HG03060 (cell line): ENCODE results near the gene PPM1K.
"Not testable (repeated sequence)": the region's sequence is repeated elsewhere in the genome, so short reads cannot be mapped to it uniquely, and the experiment has no call there.

Source experiments
- ATAC-seq: cut with Tn5 transposase; IDR thresholded peaks from one replicate; pipeline ENCODE4 v1.9.1; 2021; ENCODE audit warnings: low read depth, moderate number of reproducible peaks; ENCODE audit not compliant: unreplicated experiment

PPM1K gene

DNA sequence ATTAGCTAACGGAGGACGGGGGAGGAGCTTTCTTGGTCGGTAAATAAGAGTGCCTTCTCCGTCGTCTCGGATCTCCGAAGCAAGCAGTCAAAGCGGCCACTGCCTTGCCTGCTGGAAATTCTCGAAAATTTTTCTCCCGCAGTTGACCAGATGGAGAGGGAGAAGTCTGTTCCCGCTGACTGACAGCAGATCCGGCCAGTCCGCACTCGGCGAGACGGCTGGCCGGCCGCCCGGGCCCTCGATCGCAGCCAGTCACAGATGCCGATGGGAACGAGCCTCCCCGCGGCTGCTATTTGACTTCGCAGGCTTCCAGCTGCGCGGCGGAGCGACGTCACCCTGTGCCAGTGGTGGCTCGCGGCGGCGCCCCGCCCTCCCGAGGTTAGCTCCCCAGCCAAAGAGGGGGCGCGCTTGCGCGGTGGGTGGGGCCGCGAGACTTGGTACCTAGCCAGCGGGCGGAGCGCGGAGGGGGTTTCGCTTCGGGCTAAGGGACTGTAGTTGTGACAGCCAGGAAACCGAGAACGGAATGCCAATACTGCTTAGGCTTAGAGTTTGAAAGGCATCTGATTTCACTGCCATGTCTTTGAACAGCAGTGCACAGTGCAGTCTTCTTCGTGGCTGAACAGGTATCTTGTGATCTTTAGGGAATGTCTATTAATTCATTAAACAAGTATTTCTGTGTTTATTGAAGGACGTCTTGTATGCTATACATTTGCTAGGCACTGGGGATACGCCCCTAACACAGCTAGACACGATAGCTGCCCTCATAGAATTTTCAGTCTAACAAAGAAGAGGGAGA lies at the start of gene PPM1K:
Gene PPM1K, minus strand, starts transcription at position 123 of the 796 bp plus-strand sequence. CDS start 5,978 bp downstream, outside the sequence.
- ATAC-seq: peak; percentile 55

DNA sequence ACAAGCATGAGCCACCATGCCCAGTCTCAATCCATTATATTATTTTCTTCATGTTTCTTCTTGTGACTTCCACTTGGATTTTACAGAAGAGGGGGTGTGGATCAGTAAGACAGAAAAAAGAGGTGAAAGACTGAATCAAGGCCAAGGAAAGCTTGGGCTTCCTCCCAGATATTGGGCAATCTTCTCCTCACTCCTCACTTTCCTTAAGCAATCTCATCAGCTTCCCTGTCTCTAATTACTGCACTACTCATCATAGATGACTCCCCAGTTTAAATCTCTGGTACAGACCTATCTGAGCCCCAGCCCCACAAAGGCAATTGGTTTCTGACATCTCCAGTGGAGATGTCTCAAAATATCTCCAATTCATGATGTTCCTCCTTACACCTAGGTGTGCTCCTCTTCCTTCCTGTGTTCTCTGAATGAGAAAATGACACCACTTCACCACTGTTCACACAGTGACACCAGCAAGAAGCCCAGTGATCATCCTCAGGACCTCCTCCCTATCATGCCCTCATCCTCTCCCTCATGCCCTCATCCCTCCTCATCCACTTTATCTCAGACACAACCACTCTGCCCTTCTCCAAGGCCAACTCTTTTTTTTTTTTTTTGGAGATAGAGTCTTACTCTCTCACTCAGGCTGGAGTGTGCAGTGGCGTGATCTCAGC lies 49.5 kb upstream of the PPM1K start:
- no peak for ATAC-seq

DNA sequence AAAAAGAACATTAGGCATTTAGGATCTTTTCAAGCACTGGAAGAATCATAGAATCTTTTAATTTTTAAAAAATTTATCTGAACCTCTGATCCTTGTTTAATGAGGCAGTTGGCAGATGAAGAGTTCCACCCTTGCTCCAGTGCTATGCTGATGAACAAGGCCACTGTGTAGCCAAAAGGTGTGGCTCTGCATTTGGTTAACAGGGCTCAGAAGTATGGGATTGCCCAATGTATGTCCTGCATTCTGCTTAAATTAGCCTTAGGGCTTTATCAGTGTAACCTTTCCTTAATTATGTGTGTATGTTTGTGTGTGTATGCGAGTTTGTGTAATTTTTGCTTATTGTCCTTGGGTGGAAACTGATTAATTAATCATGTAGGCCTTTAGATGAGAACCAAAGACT lies 43.3 kb upstream of the PPM1K start:
- ATAC-seq: no peak

DNA sequence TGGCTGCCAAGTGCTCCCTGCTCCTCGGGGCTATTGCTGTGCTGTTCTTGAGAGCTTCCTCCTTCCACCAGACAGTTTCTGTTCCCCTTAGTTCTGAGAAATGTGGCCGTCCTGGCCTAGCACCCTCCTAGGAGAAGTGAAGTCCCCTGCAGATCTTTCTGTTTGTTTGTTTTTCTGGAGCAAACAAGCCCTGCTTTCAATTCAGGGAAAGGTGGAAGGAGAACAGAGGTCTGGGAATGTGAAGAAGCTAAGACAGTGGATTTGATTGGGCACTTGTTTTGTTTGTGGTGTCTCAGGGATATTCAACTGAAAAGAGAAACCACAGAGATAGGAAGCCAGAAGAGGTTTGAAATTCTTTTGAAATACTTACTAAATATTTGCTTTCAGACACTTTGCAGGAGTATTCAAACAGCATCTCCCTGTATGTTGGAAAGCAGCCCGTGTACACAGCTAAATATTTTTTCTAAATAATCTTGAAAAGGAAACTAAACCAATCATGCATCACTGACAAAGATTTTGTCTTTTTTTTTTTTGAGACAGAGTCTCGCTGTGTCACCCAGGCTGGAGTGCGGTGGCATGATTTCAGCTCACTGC lies 36.5 kb upstream of the PPM1K start:
- peak; percentile 96 for ATAC-seq

DNA sequence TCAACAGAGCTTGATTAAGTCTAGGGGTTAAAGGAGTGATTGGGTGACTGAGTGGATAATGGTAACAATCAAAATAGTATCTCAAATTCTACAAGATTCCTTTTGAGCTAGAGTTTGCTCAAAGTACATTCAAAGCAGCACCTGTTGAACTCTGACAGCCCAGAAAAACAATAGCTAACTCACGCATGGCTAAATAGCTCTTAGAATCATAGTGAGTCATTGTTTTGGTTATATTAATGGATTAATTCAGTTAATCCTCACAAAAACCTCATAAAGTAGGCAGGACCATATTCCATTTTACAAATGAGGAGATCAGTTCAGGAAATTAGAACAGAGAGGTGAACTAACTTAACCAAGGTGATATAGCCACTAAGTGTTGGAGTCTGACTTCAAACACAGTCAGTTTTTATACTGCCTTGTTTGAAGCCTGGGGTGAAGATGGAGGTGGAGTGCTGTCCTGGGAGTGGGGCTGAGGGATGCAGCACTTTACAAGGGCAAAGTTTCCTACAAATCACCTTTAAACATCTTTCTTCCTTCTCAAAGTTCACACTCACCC lies 35.9 kb upstream of the PPM1K start:
- ATAC-seq: peak; percentile 39

DNA sequence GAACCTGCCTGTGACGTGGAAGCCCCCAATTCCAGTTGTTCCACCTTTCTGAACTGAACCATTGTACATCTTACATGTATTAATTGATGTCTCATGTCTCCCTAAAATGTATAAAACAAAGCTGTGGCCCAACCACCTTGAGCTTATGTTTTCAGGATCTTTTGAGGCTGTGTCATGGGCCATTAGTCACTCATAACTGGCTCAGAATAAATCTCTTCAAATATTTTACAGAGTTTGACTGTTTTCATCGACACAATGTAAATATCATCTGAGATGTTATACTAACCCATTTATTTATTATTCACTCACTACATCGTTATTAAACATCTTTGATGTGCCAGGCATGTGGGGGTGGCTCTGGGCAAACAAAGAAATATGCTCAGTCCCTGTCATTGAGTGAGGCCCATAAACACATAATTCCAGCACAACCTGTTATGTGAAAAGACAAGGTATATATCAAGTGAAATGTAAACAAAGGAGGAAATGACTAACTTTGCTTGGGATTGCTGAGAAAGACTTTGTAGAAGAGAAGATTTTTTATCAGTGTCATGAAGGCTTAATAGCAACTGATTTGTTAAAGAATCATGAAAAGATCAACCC lies 34.5 kb upstream of the PPM1K start:
- no peak for ATAC-seq

DNA sequence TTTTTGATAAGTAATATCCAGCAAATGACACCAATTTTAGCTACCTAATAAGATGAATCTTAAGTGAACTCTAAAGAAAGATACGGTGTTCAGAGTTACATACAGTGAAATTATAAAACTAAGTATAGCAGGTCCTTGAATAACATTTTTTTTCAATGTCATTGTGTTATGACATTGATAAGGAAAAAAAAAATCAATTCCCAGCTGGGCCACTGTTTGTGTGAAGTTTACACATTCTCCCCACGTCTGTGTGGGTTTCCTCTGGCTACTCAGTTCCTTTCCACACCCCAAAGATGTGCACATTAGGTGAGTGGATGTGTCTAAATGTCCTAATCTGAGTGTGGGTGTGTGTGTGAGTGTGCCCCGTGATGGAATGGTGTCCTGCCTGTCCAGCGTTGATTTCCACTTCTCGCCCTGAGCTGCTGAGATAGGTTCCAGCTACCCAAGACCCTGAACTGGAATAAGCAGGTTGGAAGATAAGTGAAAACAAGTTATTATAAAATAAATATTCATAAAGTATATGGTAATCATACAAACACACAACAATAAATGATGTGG lies 31.2 kb upstream of the PPM1K start:
- no peak for ATAC-seq

DNA sequence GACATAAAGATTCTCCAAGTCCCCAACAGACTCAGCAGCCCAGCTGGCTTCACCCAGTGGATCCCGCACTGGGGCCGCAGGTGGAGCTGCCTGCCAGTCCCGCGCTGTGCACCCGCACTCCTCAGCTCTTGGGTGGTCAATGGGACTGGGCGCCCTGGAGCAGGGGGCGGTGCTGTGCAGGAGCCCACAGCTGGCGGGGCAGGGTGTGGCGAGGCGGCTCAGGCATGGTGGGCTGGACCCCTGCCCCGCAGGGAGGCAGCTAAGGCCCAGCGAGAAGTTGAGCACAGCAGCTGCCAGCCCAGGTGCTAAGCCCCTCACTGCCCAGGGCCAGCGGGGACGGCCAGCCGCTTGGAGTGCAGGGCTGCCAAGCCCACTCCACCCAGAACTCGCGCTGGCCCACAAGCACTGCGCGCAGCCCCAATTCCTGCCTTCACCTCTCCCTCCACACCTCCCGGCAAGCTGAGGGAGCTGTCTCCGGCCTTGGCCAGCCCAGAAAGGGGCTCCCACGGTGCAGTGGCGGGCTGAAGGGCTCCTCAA lies 28.8 kb upstream of the PPM1K start:
- not testable (repeated sequence) for ATAC-seq

DNA sequence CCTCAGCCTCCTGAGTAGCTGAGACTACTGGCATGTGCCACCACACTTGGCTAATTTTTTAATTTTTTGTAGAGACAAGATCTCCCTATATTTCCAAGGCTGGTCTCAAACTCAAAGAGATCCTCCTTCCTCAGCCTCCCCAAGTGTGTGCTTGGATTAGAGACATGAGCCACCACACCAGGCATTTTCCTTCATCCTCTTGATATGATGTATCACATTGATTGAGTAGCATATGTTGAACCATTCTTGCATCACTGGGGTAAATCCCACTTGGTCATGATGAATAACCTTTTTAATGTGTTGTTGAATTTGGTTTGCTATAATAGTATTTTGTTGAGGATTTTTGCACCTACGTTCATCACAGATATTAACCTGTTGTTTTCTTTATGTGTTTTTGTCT lies 24.2 kb upstream of the PPM1K start:
- no peak for ATAC-seq

DNA sequence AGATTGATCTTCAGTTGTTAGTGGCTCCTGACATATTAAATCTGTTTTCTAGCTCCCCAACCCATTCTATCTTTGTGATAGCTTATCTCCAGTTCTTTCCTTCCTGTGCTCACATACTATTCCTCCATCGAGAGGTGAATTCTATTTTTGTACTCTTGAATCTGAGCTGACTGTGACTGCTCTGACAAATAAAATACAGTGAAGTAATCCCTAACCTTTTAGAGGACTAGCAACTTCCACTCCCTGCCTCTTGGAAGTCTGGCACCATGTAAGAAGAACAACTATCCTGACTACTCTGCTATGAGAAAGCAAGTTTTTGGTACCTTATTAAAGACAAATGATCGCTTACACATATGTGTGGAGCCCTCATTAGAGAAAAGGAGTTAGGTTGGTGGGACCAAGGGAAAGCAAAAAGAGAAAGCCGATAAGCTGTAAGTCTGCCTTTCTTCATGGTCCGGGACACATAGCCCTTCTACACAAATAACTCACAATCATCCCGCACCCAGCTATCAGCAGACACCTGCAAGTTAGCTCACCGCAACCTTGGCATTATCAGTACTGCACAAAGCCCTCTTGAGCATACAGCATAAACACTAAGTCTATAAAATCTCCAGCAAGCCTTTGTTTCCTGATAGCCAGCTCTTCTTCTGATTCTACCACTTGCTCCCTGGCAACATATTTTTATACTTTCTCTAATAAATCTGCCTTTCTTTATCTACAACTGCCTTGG lies 13.5 kb upstream of the PPM1K start:
- ATAC-seq: no peak

DNA sequence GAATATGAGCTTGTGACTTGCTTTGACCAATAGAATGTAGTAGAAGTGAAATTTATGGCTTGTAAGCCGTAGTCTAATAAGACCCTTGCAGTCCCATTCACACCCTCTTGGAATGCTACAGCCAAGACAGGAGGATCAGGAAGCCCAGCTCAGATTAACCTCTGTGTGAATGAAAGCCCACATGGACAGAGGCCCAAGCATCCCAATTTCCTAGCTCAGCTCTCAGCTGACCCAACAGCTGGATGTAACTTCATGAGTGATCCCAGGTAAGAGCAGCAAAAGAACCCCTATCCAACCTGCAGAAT lies 12.8 kb upstream of the PPM1K start:
- no peak for ATAC-seq

DNA sequence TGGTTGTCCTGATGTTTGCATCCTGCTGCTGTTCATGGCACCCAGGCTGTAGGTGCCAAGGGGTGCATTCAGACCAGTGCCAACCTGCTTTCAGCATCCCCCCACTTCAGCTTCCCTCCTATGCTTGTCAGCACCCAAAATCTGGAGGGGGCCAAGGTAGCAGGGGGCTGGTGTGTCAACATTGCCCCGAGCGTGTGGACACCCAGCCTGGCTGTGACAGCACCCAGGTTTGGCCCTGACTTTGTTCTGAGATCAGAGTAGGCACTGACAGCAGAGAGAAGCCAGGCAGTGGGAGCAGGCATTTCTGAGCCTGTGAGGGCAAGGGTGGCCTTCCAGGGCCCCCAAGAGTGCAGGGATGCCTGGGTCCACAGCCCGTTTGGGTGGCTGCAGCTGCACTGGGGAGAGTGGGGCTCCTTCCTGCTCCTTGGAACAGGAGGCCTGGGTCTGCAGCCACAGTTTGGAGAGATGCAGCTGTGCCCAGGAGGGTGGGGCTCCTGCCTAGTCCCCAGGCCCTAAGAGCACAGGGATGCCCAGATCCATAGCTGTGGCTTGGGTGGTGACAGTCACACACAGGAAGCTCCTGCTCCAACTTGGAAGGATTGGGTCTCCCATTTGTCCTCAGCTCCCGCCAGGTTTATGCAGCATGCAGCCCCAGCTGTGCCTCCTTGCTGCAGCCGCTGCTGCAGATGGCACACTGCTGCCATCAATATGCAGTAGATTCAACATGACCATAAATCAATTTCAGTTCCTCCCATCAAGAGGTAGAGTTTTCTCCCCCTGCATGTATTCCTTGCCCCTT lies 12.3 kb upstream of the PPM1K start:
- no peak for ATAC-seq

DNA sequence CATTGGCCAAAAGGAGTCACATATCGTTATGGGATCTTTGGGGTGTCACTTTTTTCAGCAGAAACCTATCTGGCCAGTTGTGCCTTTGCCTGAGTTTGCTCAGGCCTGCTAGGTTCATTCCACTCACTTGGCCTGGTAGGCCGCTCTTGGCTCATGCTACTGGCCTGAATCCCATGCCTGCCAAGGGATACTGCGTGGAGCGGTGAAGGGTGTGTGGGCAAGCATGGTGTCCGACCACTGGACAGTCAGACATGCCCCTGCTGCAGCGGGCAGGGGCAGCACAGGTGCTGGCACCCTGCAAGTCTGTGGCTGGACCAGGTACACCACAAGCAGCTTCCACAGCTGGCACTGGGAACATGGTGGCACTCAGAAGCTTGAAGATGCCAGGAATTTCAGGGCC lies 11.3 kb upstream of the PPM1K start:
- ATAC-seq: no peak

DNA sequence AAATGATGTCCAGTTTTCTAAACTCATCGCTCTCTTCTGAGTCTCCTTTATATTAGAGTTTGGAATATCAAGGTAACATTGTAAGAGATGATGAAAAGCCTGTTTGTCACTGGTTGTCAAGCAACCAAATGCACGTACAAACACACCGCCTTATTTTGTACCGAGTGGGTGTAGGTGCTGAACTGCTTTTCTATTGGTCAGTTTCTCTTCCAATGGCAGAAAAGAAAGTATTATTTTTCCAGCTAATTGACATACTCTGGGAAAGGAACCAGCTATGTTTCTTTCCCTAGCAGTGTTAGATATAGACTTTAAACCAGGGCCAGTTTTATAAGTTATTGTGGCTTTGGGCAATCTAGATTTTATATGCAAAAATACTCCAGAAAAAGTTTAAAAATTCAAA lies 6.6 kb upstream of the PPM1K start:
- no peak for ATAC-seq

DNA sequence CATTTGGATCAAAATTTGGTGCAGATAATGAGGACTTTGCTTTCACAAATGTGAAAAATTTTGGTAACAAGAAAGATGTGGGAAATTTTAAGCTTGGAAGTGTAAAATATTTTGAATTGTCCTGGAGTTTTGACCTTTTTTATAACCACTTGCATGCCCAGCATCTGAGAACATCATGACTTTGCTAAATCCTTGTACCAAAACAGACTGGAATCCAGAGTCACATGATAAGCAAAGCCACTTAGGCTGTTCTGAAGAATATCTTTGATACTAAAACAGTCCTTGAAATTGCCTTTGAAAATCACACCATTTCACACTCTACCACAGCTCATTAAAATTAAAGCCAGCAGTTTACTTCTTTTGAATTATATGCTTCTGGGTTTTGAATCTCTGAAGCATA lies 2.5 kb upstream of the PPM1K start:
- no peak for ATAC-seq

DNA sequence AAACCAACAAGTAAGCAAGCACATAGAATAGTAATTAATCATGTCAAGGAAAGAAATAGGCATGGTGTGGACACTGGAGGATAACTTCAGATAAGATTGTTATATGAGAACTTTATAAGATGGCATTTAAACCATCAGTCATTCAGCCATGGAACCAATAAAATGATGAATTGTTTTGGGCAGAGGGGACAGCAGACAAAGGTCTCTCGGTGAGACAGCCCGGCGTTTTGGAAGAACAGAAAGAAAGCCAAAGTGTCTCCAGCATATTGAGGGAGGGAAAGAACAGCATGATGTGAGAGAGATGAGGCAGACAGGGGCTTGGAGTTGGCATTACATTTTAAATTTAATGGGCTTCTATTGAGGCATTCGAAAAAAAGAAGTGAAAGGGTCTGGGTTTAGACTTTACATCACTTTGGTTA lies 883 bp upstream of the PPM1K start:
- ATAC-seq: no peak

DNA sequence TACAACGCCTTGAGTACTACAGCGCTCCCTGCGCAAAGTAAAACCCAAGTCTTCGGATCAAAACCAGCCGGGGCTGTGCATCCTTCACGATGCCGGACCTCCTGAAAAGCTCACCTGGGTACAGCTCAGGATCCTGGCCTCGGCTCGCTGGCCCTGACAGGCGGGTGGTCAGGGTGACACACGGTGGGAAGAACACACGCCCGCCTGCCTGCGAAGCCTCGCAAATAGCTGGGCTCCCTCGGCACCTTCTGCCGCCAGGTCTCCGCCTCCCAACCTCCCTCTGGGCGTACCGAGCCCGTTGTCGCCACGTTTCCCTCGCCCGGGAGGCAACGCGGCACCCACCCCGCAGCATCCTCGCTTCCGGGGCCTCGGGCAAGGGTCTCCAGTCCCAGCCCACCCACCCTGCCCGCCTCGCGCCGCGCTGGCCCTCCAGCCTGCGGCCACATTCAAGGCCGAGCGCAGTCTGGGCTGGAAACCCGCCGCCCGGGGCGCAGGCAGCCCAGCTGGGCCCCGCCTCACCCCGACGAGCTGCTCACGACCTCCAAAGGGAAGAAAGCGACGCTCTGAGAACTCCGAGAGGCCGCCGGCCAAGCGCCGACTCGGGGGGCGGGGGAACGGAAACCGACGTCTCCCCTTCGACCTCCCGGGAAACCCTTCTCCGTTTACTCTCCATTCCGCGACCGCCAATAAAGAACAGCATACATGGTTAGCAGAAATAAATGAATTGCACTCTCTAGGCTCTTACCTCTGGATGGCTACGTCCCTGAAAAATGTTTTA lies 511 bp downstream of the PPM1K start:
- ATAC-seq: no peak

DNA sequence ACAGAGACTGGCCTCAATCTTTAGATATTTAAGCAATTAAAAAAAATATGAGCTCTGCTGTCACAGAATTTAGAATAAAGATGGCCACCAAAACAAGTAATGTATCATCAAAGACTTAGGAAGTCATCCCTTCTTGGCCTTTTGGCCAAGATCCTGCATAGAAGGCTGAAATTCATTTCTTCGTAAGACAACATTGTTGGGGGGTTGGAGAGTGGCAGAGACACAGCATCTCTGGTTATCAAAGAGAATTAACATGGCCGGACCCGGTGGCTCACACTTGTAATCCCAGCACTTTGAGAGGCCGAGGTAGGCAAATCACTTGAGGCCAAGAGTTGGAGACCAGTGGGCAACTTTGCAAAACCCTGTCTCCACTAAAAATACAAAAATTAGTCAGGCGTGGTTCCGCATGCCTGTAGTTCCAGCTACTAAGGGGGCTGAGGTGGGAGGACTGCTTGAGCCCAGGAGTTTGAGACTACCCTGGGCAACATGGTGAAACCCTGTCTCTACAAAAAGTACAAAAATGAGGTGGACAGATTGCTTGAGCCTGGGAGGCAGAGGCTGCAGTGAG lies 4.0 kb downstream of the PPM1K start:
- no peak for ATAC-seq
